Measurements from ENCODE around the gene CDC5L.

- TF ChIP-seq, protein P1, sequence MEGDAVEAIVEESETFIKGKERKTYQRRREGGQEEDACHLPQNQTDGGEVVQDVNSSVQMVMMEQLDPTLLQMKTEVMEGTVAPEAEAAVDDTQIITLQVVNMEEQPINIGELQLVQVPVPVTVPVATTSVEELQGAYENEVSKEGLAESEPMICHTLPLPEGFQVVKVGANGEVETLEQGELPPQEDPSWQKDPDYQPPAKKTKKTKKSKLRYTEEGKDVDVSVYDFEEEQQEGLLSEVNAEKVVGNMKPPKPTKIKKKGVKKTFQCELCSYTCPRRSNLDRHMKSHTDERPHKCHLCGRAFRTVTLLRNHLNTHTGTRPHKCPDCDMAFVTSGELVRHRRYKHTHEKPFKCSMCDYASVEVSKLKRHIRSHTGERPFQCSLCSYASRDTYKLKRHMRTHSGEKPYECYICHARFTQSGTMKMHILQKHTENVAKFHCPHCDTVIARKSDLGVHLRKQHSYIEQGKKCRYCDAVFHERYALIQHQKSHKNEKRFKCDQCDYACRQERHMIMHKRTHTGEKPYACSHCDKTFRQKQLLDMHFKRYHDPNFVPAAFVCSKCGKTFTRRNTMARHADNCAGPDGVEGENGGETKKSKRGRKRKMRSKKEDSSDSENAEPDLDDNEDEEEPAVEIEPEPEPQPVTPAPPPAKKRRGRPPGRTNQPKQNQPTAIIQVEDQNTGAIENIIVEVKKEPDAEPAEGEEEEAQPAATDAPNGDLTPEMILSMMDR (IDR thresholded peaks at IDR 0.05): no peak
- TF ChIP-seq ZFX (IDR thresholded peaks at IDR 0.05; ENCODE audit: borderline replicate concordance): no peak
Observed at GRCh38 chr6:44388135-44388487, 605 bp downstream of the CDC5L start.
